Measurements from ENCODE around the gene CREM. TPM values are rescaled to one million over a fixed set of nuclear protein-coding genes. Genes with fewer than 3 reads are reported as not detected.

CREM gene
- total and polyA plus RNA-seq, 3 donors from 2014 or later, result 156 to 405 (median 266) TPM

GRCh38 chr10:35192645-35193249, 66.1 kb downstream of the CREM start:
- no peak for DNase-seq
- whole genome bisulfite sequencing, 2 donors, result 46 to 62% methylated on average over 3 of the region's 3 CpGs
- no peak for TF ChIP-seq POLR2A (IDR thresholded peaks at IDR 0.05)
- intact Hi-C loops (cut with DNase I; ENCODE audit: low total_unique reads), result no loop called here
- no peak overlapping the region for H3K27ac ChIP-seq
- no peaks in the 10 kb centered on the region for H3K9me3 ChIP-seq
- peaks cover 10% of the 10 kb centered on the region for H3K4me1 ChIP-seq
- H3K27me3 ChIP-seq, result no peaks in the 10 kb centered on the region
- H3K36me3 ChIP-seq (ENCODE audit: low read depth, missing control alignments), result no peaks in the 10 kb centered on the region
- H3K4me3 ChIP-seq, result no peak overlapping the region

- DNase-seq, result no peak
- TF ChIP-seq CTCF (IDR thresholded peaks at IDR 0.05), result no peak
- no peak for TF ChIP-seq POLR2A (IDR thresholded peaks at IDR 0.05)
- intact Hi-C loops (cut with DNase I; ENCODE audit: low total_unique reads), result no loop called here
- Histone ChIP-seq H3K4me1 (peaks cover 10% of the 10 kb centered on the region), H3K27me3 (no peaks in the 10 kb centered on the region), H3K36me3 (ENCODE audit: low read depth, missing control alignments) (no peaks in the 10 kb centered on the region), H3K9me3 (no peaks in the 10 kb centered on the region), H3K27ac (peak overlapping the region; percentile 69 to 94), H3K4me3 (no peak overlapping the region)
These were observed 67.8 kb downstream of the CREM start for GRCh38 chr10:35194471-35194870.

- peak overlapping the region in 1 of 2 donors; percentile 49 for H3K4me3 ChIP-seq
- no peaks in the 10 kb centered on the region for H3K27me3 ChIP-seq
- 67 to 70% methylated on average over 1 of the region's 1 CpG for WGBS, 2 donors
- intact Hi-C loops (cut with DNase I; ENCODE audit: low total_unique reads), result no loop called here
- H3K9me3 ChIP-seq, result no peaks in the 10 kb centered on the region
- TF ChIP-seq POLR2A (IDR thresholded peaks at IDR 0.05), result no peak
- TF ChIP-seq CTCF (IDR thresholded peaks at IDR 0.05), result no peak
- peaks cover 10% of the 10 kb centered on the region for H3K4me1 ChIP-seq
- H3K36me3 ChIP-seq (ENCODE audit: low read depth, missing control alignments), result no peaks in the 10 kb centered on the region
- DNase-seq, result no peak
- H3K27ac ChIP-seq, result peak overlapping the region; percentile 69 to 94
These were observed 68.3 kb downstream of the CREM start for GRCh38 chr10:35194906-35195305.

GRCh38 chr10:35195361-35196306, 69.0 kb downstream of the CREM start:
- peak; percentile 76 to 90 (median 87) for TF ChIP-seq CTCF (IDR thresholded peaks at IDR 0.05)
- no peak for TF ChIP-seq POLR2A (IDR thresholded peaks at IDR 0.05)
- intact Hi-C loops (cut with DNase I; ENCODE audit: low total_unique reads), result no loop called here
- Histone ChIP-seq H3K27ac (peak overlapping the region; percentile 69 to 94), H3K9me3 (no peaks in the 10 kb centered on the region), H3K4me1 (peaks cover 10% of the 10 kb centered on the region), H3K36me3 (ENCODE audit: low read depth, missing control alignments) (no peaks in the 10 kb centered on the region), H3K4me3 (peak overlapping the region; percentile 42 to 49), H3K27me3 (no peaks in the 10 kb centered on the region)
- WGBS, 2 donors, result 1 to 4% methylated on average over 15 of the region's 15 CpGs
- peak; percentile 80 for DNase-seq

- Histone ChIP-seq H3K36me3 (ENCODE audit: low read depth, missing control alignments) (no peaks in the 10 kb centered on the region), H3K4me1 (no peaks in the 10 kb centered on the region), H3K27ac (no peak overlapping the region), H3K27me3 (no peaks in the 10 kb centered on the region), H3K9me3 (no peaks in the 10 kb centered on the region), H3K4me3 (no peak overlapping the region)
- no peak for TF ChIP-seq POLR2A (IDR thresholded peaks at IDR 0.05)
- TF ChIP-seq CTCF (IDR thresholded peaks at IDR 0.05), result no peak
- 68 to 83% methylated on average over 1 of the region's 1 CpG for WGBS, 2 donors
- DNase-seq, result no peak
- intact Hi-C loops (cut with DNase I; ENCODE audit: low total_unique reads), result no loop called here
These were observed 73.8 kb downstream of the CREM start for GRCh38 chr10:35200487-35200886.

All from testis (tissue), 3 donors.